ENCODE results near the gene IKZF1.

DNA sequence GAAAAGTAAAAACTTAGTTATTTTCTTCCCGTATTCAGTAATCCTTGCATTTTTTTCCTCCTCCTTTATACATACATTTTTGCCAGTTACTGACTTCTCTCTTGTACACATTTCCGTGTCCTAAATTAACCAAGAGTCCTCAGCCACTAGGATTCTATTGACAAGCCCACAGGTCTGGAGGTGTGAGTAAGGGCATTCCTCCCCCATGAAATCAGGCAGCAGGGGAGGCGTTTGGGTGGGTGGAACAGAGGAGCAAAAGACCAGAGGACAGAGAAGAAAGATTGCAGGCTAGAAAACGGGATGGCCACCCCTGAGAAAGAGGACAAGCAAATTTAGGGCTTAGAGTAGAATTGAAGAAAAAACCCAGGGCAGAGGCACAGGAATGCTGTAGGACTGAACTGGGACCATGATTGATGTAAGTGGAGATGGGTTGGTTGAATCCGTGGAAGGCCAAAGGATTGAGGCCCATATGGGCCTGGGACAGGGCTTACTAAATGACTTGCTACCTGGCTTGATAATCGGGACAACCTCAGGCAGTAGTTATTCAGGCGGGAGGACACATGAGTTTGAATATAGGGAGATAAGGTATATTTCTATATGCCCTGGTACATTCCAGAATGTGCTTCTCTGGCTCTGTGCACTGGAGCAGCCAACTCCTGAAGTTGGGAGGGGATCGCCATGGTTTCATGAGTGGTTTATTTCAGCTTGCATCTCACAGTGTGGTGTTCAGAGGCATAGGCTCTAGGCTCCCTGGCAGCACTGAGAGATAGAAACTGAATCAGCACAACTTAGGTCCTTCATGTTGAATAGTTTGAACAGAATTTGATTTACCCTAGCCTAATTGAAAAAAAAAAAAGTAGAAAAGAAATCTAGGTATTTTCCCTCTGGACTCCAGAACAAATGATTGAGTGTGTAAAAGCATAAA, 28.0 kb downstream of the IKZF1 start:
- TF ChIP-seq EZH2 (IDR thresholded peaks at IDR 0.05) (no peak), POLR2AphosphoS5 (IDR thresholded peaks at IDR 0.05; ENCODE audit: borderline replicate concordance, low read depth, low read length) (no peak)
